KOPT-K1 (cell line): ENCODE data around the gene HLF.

Source experiments
- H3K27ac ChIP-seq: fragments of 200-600 bp; sonication (generic); 2 replicates; pipeline ENCODE4 v1.5.1; 2016; ENCODE audit warnings: antibody characterized with exemption, mild to moderate bottlenecking, low read depth, low read length; ENCODE audit not compliant: poor library complexity, severe bottlenecking
- H3K36me3 ChIP-seq: fragments of 200-600 bp; sonication (generic); 2 replicates; pipeline ENCODE4 v1.5.1; 2017; ENCODE audit warnings: antibody characterized with exemption, mild to moderate bottlenecking, low read length, moderate library complexity; ENCODE audit not compliant: insufficient read depth
- H3K9me3 ChIP-seq: fragments of 200-600 bp; sonication (generic); 2 replicates; pipeline ENCODE4 v1.5.1; 2017; ENCODE audit warnings: antibody characterized with exemption, low read length, mild to moderate bottlenecking; ENCODE audit not compliant: insufficient read depth, poor library complexity, severe bottlenecking

The HLF gene

DNA sequence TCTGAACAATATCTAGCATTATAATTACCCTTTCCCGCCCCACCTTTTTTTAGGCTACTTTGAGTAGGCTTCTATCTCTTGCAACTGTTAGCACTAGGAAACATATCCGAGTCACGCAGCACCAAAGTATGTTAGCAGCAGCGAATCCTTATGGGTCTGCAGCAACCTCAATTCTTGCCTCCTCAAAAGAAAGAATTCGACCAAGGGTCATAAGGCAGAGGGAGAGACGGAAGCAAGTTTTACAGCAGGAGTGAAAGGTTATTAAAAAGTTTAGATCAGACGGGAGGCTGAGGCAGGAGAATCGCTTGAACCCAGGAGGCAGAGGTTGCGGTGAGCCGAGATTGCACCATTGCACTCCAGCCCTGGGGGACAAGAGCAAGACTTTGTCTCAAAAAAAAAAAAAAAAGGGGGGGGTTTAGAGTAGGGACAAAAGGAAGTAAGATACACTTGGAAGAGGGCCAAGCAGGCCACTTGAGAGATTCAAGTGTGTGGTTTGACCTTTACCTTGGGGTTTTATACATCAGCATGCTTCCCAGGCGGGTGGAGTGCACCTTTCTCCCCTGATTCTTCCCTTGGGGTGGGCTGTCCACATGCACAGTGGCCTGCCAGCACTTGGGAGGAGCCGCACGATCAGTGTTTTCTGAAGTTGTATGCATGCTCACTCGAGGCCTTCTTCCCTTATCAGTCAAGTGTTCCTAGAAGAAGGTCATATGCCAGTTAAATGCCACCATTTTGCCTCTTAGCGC lies 67.7 kb downstream of the HLF start:
- Histone ChIP-seq H3K27ac (no peak overlapping the region), H3K36me3 (no peaks in the 10 kb centered on the region), H3K9me3 (peaks cover 13% of the 10 kb centered on the region)

- H3K9me3 ChIP-seq = peaks cover 5% of the 10 kb centered on the region
- no peaks in the 10 kb centered on the region for H3K36me3 ChIP-seq
- H3K27ac ChIP-seq = no peak overlapping the region
Measured at GRCh38 chr17:55334285-55334684, 69.5 kb downstream of the HLF start.

DNA sequence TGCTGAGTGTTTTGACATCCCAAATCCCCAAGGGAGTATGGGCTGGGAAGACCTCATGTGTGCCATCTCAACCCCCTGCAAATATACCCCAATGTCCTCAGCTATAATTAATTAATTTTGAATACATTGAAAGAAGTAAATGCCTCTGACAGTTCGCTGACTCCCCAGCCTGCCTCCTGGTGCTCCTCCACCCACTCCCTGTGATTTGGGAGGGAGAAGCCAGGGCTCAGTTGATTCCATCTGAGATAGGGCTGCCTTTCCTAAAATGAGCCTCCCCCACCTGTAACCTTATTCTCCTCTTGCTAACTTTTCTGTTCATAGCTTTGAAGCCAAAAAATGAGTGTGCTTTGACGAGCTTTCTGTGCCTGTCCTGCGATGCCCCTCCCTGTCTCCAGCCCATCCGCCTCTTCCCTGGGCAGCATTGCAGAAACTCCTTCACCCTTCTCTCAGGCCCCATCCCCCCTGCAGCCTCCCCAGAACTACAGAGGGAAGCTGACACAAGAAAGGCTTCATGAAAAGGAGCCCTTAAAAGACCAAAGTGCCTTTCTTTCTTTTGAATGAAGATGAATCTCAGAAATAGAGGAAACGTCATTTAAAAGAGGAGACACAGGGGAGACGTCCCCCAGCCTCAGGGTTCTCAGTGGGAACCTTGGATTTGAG lies 70.3 kb downstream of the HLF start:
- Histone ChIP-seq H3K36me3 (no peaks in the 10 kb centered on the region), H3K27ac (no peak overlapping the region), H3K9me3 (peaks cover 5% of the 10 kb centered on the region)

DNA sequence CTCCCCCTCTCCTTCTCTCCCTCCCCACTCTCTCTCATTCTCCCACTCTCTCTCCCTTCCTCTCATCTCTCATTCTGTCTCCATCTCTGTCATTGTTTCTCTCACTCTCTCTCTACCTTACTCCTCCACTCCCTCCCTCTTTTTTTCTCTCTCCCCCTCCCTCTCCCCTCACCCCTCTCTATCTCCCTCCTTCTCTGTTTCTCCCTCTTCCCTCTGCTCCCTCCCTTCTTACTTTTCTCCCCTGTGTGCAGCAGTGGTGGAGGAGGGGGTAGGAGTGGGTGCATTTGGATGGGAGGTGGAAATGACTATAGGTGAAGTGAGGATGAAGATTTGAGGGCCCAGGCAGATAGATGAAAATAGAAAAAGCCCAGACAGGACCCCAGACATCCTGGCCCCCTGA lies 70.9 kb downstream of the HLF start:
- Histone ChIP-seq H3K9me3 (peaks cover 5% of the 10 kb centered on the region), H3K36me3 (no peaks in the 10 kb centered on the region)

DNA sequence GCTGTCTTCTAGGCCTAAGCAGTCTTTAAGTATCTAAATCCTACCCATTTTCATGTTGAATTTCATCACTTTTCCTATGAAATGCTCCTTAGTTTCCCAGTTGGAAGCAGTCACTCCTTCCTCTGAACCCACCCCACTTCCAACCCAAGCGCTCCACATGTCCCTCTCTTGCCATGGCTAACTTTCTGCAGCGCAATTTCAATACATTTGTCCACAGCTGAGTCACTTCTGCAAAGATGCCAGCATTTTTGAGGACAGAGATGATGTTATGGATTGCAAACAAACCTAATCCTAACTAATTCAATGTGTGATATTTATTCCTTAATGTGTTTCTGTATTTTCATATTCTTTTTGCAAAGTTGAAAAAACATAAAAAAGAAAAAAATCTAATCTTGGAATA lies 71.7 kb downstream of the HLF start:
- H3K9me3 ChIP-seq = peaks cover 5% of the 10 kb centered on the region
- H3K36me3 ChIP-seq = no peaks in the 10 kb centered on the region
- no peak overlapping the region for H3K27ac ChIP-seq

More for the DNA sequence above, 70.9 kb downstream of the HLF start:
- H3K27ac ChIP-seq = peak overlapping the region; percentile 6

DNA sequence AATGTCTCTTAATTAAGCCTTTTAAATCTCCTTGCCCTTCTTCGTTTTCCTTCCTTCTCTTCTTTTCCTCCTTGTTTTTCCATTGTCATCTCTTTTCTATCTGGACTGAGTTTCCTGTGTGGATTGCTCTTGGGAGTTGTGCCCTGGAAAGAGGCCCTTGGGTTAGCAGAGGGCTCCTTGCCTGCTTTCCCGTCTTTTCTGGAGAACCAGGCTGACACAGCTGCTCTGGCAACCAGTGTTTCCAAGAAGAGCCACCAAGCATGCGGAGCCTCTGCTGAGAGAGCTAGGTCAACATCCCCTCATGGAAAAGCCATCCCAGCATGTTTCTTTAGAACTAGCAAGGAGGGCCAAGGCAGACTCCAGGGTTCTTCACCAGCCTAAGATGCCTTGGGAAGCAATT lies 75.4 kb downstream of the HLF start:
- peak overlapping the region; percentile 97 for H3K27ac ChIP-seq
- H3K36me3 ChIP-seq = no peaks in the 10 kb centered on the region

DNA sequence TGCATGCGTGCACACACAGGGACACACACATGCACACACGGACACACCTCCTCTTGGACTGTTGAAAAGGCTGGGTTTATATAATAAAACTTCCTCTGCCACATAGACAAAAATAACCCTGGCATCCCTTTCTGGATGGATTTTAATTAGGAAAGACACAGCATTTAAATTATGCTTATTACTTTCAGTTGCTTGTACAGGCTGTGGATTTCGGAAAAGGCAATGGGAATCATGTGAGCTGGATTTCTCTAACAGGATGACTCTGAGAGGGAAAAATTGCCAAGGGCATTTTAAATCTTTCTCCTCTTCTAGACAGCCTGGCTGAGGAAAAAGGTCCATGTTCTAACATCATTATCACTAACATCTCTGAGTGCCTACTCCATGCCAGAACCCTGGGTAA lies 75.9 kb downstream of the HLF start:
- Histone ChIP-seq H3K36me3 (no peaks in the 10 kb centered on the region), H3K27ac (peak overlapping the region; percentile 97), H3K9me3 (peaks cover 5% of the 10 kb centered on the region)

More for the DNA sequence above, 75.4 kb downstream of the HLF start:
- peaks cover 5% of the 10 kb centered on the region for H3K9me3 ChIP-seq

DNA sequence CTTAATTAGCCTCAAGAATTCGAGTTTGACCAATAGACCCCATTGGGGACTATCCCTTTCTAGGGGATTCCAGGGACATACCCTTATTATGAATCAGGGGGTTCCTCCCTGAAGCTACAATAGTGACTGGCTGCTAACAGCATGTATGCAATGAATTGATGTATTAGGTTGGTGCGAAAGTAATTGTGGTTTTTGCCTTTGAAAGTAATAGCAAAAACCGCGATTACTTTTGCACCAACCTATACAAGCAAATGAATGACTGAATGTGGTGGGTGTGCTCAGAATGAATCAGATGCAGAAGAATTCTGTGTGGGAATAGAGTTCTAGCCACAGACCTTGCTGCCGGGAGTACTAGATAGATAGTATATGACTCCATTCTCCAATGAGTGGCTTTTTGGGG lies 76.7 kb downstream of the HLF start:
- H3K9me3 ChIP-seq = peaks cover 7% of the 10 kb centered on the region
- peak overlapping the region; percentile 97 for H3K27ac ChIP-seq
- H3K36me3 ChIP-seq = no peaks in the 10 kb centered on the region

- H3K36me3 ChIP-seq = no peaks in the 10 kb centered on the region
- H3K27ac ChIP-seq = peak overlapping the region; percentile 97
Measured at GRCh38 chr17:55342800-55343585, 78.2 kb downstream of the HLF start.

GRCh38 chr17:55343900-55344513 lies 79.2 kb downstream of the HLF start:
- H3K27ac ChIP-seq = peak overlapping the region; percentile 97
- peaks cover 7% of the 10 kb centered on the region for H3K9me3 ChIP-seq
- H3K36me3 ChIP-seq = no peaks in the 10 kb centered on the region

More at GRCh38 chr17:55342800-55343585, 78.2 kb downstream of the HLF start:
- H3K9me3 ChIP-seq = peaks cover 7% of the 10 kb centered on the region

DNA sequence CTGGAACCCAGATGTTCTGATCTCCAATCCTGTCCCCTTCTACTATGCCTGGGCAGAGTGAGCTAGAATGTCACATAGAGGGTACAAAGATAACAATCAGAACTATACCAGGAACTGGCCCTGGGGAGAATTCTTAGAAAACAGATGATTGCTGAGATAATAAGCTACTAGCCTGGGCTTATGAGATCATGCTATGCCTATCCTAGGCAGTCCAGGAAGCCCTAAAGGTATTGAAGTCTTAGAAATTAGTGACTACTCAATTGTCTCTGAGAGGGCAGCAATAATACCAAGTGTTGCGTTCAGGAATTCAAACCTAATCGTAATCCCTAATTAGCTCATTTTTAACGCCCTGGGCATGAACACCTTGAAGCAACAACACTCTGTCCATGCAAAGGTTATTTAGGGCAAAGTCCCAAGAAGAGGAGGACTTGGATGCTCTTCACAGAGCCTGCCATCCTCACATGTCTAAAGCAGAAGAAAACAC lies 79.8 kb downstream of the HLF start:
- H3K36me3 ChIP-seq = no peaks in the 10 kb centered on the region
- H3K27ac ChIP-seq = peak overlapping the region; percentile 97
- peaks cover 7% of the 10 kb centered on the region for H3K9me3 ChIP-seq

- Histone ChIP-seq H3K36me3 (no peaks in the 10 kb centered on the region), H3K27ac (peak overlapping the region; percentile 97), H3K9me3 (peaks cover 7% of the 10 kb centered on the region)
Measured at GRCh38 chr17:55345132-55345531, 80.4 kb downstream of the HLF start.

- no peaks in the 10 kb centered on the region for H3K36me3 ChIP-seq
- H3K27ac ChIP-seq = peak overlapping the region; percentile 57
- H3K9me3 ChIP-seq = peaks cover 7% of the 10 kb centered on the region
Measured at GRCh38 chr17:55346658-55347057, 81.9 kb downstream of the HLF start.

GRCh38 chr17:55347341-55347740 lies 82.6 kb downstream of the HLF start:
- Histone ChIP-seq H3K27ac (peak overlapping the region; percentile 57), H3K36me3 (no peaks in the 10 kb centered on the region)

More at GRCh38 chr17:55347341-55347740, 82.6 kb downstream of the HLF start:
- H3K9me3 ChIP-seq = peaks cover 7% of the 10 kb centered on the region
